Coronary artery (tissue), 2 donors: ENCODE results near the gene BNC2.

Experiments used
- DNase-seq: peaks from one replicate; pipeline ENCODE4 v3.0.0-alpha.2; 2017; ENCODE audit warnings: low spot score
- H3K27ac ChIP-seq, 2 donors: fragments of 200-600 bp; sonication (generic); one replicate each; pipeline ENCODE4 v1.5.1; 2016 to 2019
- H3K4me3 ChIP-seq: fragments of 200-600 bp; sonication (generic); 2 replicates; pipeline ENCODE4 v1.5.1; 2016; ENCODE audit warnings: mild to moderate bottlenecking, moderate library complexity
- TF ChIP-seq, protein P1 (sequence below): fragments of 200-600 bp; sonication (generic); IDR thresholded peaks from one replicate; pipeline ENCODE4 v1.5.1; 2019; ENCODE audit warnings: antibody characterized with exemption

The BNC2 gene

DNA sequence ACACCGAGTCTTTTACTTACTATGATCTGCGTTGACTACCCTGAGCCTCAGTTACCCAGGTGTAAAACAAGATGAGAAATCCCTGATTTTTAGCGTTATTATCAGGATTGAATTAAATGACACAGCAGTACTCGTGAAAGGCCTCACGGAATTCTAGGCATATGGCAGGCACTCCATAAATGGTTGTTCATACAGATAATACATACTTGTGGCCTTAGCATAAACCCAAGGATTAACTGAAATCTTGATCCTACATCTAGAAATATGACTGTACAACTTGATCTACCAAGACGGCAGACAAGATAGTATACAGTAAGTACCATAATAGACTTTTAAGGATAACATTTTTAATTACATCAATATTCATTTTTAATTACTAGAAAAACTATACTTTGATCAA, 409.8 kb downstream of the BNC2 start:
- Histone ChIP-seq H3K4me3 (no peak overlapping the region), H3K27ac (no peak overlapping the region)
- DNase-seq, result no peak
- TF ChIP-seq, protein P1, sequence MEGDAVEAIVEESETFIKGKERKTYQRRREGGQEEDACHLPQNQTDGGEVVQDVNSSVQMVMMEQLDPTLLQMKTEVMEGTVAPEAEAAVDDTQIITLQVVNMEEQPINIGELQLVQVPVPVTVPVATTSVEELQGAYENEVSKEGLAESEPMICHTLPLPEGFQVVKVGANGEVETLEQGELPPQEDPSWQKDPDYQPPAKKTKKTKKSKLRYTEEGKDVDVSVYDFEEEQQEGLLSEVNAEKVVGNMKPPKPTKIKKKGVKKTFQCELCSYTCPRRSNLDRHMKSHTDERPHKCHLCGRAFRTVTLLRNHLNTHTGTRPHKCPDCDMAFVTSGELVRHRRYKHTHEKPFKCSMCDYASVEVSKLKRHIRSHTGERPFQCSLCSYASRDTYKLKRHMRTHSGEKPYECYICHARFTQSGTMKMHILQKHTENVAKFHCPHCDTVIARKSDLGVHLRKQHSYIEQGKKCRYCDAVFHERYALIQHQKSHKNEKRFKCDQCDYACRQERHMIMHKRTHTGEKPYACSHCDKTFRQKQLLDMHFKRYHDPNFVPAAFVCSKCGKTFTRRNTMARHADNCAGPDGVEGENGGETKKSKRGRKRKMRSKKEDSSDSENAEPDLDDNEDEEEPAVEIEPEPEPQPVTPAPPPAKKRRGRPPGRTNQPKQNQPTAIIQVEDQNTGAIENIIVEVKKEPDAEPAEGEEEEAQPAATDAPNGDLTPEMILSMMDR, result no peak

DNA sequence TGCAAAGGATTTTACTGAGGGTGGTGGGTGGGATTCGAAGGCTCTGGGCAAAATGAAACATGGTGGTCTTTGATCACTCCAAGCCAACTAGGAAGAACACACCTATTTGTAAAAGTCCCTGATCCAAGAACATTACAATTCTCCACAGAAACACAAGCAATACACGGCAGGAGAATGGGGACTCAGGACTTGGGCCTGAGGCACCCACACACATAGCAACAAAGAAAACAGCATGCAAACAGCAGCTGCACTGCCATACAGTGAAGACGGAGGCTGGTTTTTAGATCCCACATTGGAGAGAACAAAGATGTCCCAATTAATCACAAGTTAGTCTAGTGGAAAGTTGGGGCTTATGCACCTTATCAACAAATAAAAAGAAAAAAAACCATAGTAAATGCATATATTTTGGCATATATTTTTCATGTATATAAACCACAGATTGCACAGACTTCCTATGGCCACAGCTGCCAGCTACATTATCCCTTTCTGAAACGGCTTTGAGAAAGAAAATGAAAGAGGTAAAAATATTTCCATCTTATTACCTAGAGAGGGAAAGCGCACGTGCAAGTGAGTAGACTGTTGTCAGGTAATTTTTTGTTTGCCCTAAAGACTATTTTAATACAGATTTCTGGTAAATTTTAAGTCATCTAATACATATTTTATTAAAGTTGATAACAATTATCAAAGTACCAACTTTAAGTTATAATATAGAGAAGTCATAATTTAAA, 410.9 kb downstream of the BNC2 start:
- TF ChIP-seq, protein P1, result no peak
- no peak for DNase-seq
- no peak overlapping the region for H3K27ac ChIP-seq
- no peak overlapping the region for H3K4me3 ChIP-seq

DNA sequence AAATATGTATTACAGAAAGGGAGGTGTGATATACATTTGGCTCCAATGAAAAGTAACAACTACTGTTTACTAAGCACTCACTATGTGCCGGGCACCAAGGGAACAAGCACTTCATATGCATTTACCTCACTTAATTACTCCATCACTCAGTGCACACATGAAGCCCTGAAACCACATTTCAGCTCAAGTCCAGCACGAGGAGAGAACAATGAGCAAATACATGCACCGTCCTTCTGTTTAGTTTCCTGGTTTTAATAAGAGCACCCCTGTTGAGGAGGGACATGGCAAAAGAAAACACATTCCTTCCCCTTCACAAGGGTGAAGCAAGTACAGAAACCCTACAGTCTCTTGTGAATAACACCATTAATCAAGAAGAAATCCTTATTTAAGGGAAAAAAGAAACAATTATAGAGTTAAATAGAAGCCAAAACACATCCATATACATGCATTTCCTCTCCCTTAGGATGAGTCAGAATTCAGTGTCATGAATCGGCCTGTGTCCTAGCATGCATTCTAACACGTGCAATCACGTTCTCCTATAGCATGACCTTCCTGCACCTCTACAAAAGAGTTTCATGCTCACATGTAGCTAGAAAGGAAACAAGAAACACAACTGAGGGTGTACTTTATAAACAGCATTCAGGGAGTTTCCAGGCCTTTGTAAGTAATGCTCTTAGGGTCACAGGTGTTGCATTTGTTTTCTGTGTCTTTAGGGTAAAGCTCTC, 411.6 kb downstream of the BNC2 start:
- DNase-seq, result no peak
- TF ChIP-seq, protein P1, result no peak
- Histone ChIP-seq H3K27ac (no peak overlapping the region), H3K4me3 (no peak overlapping the region)

DNA sequence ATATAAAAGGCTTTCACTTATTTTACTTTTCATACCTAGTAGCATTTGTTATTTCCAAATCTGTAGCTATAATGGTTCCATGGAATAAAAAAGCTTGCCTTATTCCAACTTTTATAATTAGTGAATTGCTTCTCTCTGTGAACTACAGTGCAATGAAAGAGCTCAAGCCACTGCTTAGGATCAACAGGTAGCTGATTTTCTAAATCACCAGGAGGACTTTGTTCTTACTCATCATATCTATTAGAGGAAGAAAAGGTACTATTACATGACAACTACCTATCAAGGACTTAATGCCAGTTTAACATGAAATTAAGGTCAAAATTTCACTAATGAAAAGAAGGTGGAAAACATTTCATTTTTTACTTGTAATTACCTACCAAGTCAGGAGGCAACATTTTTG, 414.6 kb downstream of the BNC2 start:
- Histone ChIP-seq H3K4me3 (no peak overlapping the region), H3K27ac (no peak overlapping the region)
- TF ChIP-seq, protein P1, result no peak
- no peak for DNase-seq

DNA sequence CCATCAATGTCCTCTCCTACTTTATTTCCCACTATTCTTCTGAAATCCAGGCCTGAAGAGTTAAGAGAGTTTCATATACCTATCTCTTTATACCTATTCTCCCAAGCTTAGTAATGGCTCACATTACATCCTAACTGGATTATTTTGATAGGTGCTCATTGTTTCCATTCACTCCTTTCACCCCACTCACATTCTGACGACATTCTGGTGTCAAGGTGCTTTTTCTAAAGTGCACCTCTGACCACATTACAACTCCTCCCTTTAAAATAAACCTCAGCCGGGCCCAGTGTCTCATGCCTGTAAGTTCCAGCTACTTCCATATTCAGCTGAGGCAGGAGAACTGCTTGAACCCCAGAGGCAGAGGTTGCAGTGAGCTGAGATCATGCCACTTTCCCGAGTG, 417.1 kb downstream of the BNC2 start:
- DNase-seq, result no peak
- Histone ChIP-seq H3K27ac (no peak overlapping the region), H3K4me3 (no peak overlapping the region)
- TF ChIP-seq, protein P1, result no peak

DNA sequence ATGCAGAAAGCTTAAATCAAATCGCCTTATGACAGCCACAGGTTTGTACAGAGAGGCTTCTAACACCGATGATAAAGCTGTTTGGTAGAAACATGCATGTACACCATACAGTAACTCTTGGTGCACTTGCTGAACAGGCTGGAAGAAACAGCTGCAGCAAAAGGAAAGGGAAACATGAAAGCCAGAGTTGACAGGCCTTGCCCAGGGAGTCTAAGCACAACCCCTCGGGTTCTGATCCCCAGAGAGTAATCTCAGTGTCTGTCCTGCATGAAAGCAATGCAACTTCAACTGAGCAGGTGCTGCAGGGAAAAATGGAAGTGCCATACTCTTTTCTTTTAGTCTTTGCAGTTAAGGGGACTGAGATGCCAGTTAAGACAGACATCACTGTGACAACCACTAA, 419.9 kb downstream of the BNC2 start:
- TF ChIP-seq, protein P1, result no peak
- no peak for DNase-seq
- H3K4me3 ChIP-seq, result no peak overlapping the region
- no peak overlapping the region for H3K27ac ChIP-seq

DNA sequence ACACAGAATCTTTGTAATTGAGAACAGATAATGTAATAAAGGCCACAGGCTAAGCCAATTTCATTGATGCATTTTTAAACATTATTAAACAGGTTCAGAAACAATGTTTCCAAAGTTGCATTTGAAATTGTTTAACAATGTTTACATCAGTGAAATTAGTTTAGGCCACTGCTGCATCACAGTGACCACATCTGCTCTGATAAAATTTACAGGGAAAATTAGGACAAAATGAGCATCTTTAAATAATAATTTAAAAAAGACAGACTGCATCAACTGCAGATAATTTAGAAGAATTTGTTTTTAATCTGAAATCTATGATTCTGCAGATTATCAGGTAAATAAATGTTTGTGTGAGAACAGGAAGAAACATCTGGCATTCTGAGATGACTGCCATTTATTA, 420.4 kb downstream of the BNC2 start:
- TF ChIP-seq, protein P1, result no peak
- Histone ChIP-seq H3K4me3 (no peak overlapping the region), H3K27ac (no peak overlapping the region)
- DNase-seq, result no peak
